Measurements from ENCODE around the gene GLTPD2.
"Not testable (repeated sequence)": the region's sequence is repeated elsewhere in the genome, so short reads cannot be mapped to it uniquely, and the experiment has no call there.

Gene GLTPD2

GRCh38 chr17:4807605-4808377 lies 19.0 kb downstream of the GLTPD2 start:
- in situ Hi-C loops (cut with HindIII; ENCODE audit: low sequenced_read_pairs), result no loop called here

- in situ Hi-C loops (cut with HindIII; ENCODE audit: low sequenced_read_pairs), result no loop called here
Observed at GRCh38 chr17:4808378-4808767, 19.6 kb downstream of the GLTPD2 start.

GRCh38 chr17:4810696-4811290 lies 22.0 kb downstream of the GLTPD2 start:
- in situ Hi-C loops (cut with HindIII; ENCODE audit: low sequenced_read_pairs), result no loop called here

GRCh38 chr17:4811471-4811870 lies 22.7 kb downstream of the GLTPD2 start:
- in situ Hi-C loops (cut with HindIII; ENCODE audit: low sequenced_read_pairs), result no loop called here

- in situ Hi-C loops (cut with HindIII; ENCODE audit: low sequenced_read_pairs), result no loop called here
Observed at GRCh38 chr17:4812690-4813089, 23.9 kb downstream of the GLTPD2 start.

- in situ Hi-C loops (cut with HindIII; ENCODE audit: low sequenced_read_pairs), result no loop called here
Observed at GRCh38 chr17:4815043-4815675, 26.4 kb downstream of the GLTPD2 start.

- in situ Hi-C loops (cut with HindIII; ENCODE audit: low sequenced_read_pairs), result no loop called here
Observed at GRCh38 chr17:4816826-4817225, 28.1 kb downstream of the GLTPD2 start.

- in situ Hi-C loops (cut with HindIII; ENCODE audit: low sequenced_read_pairs), result no loop called here
Observed at GRCh38 chr17:4818276-4818675, 29.5 kb downstream of the GLTPD2 start.

GRCh38 chr17:4822835-4823234 lies 34.1 kb downstream of the GLTPD2 start:
- in situ Hi-C loops (cut with HindIII; ENCODE audit: low sequenced_read_pairs), result no loop called here

GRCh38 chr17:4823373-4824089 lies 34.8 kb downstream of the GLTPD2 start:
- in situ Hi-C loops (cut with HindIII; ENCODE audit: low sequenced_read_pairs), result no loop called here

- in situ Hi-C loops (cut with HindIII; ENCODE audit: low sequenced_read_pairs), result no loop called here
Observed at GRCh38 chr17:4827399-4827798, 38.6 kb downstream of the GLTPD2 start.

GRCh38 chr17:4832829-4833177 lies 44.0 kb downstream of the GLTPD2 start:
- in situ Hi-C loops (cut with HindIII; ENCODE audit: low sequenced_read_pairs), result not testable (repeated sequence)

GRCh38 chr17:4833178-4833940 lies 44.6 kb downstream of the GLTPD2 start, which contains the start of gene MINK1:
MINK1 (plus strand) TSS chr17:4833340; CDS start chr17:4833584, 244 bp downstream.
- in situ Hi-C loops (cut with HindIII; ENCODE audit: low sequenced_read_pairs), result no loop called here

GRCh38 chr17:4833941-4834680 lies 45.3 kb downstream of the GLTPD2 start:
- in situ Hi-C loops (cut with HindIII; ENCODE audit: low sequenced_read_pairs), result no loop called here

GRCh38 chr17:4834681-4835020 lies 45.9 kb downstream of the GLTPD2 start:
- in situ Hi-C loops (cut with HindIII; ENCODE audit: low sequenced_read_pairs), result no loop called here

GRCh38 chr17:4836221-4836620 lies 47.5 kb downstream of the GLTPD2 start:
- in situ Hi-C loops (cut with HindIII; ENCODE audit: low sequenced_read_pairs), result no loop called here

- in situ Hi-C loops (cut with HindIII; ENCODE audit: low sequenced_read_pairs), result no loop called here
Observed at GRCh38 chr17:4837471-4838308, 48.9 kb downstream of the GLTPD2 start.

GRCh38 chr17:4838309-4838785 lies 49.6 kb downstream of the GLTPD2 start:
- in situ Hi-C loops (cut with HindIII; ENCODE audit: low sequenced_read_pairs), result no loop called here

- in situ Hi-C loops (cut with HindIII; ENCODE audit: low sequenced_read_pairs), result no loop called here
Observed at GRCh38 chr17:4839221-4839620, 50.5 kb downstream of the GLTPD2 start.
